Uterus (tissue), 2 donors: ENCODE data around the gene PRIMA1.

Source experiments
- POLR2A ChIP-seq, 2 donors: fragments of 450-650 bp; IDR thresholded peaks; one replicate each; pipeline ENCODE4 v1.6.1; 2016; ENCODE audit warnings: antibody characterized with exemption in 2 of 2, mild to moderate bottlenecking in 1 of 2, moderate library complexity in 1 of 2
- TF ChIP-seq, protein P1 (sequence below), 4 experiments: fragments of 200-600 bp in 2 of 4; fragments of 450-650 bp in 2 of 4; sonication (generic) in 2 of 4; IDR thresholded peaks; one replicate each; pipeline ENCODE4 v1.5.1; 2016 to 2019; ENCODE audit warnings: antibody characterized with exemption in 4 of 4, mild to moderate bottlenecking in 2 of 4, moderate library complexity in 1 of 4

DNA sequence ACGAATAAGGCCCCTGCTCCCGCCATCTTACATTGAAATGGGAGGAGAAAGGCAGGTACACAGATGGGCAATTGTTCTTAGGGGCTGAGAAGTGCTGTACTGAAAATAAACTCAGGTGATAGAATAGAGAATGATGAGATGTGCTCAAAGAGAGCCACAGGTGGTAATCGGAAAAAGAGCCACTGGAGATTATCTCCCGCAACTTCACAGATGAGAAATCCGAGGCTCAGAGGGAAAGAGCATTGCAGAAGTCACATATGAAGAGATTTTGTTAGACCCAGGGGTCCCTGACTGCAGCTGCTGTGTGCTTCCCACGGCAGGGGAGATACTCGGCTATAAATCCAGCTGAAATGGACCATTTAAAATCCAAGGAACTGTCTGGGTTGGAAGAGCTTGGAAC, 73.7 kb downstream of the PRIMA1 start:
- TF ChIP-seq, protein P1, sequence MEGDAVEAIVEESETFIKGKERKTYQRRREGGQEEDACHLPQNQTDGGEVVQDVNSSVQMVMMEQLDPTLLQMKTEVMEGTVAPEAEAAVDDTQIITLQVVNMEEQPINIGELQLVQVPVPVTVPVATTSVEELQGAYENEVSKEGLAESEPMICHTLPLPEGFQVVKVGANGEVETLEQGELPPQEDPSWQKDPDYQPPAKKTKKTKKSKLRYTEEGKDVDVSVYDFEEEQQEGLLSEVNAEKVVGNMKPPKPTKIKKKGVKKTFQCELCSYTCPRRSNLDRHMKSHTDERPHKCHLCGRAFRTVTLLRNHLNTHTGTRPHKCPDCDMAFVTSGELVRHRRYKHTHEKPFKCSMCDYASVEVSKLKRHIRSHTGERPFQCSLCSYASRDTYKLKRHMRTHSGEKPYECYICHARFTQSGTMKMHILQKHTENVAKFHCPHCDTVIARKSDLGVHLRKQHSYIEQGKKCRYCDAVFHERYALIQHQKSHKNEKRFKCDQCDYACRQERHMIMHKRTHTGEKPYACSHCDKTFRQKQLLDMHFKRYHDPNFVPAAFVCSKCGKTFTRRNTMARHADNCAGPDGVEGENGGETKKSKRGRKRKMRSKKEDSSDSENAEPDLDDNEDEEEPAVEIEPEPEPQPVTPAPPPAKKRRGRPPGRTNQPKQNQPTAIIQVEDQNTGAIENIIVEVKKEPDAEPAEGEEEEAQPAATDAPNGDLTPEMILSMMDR (IDR thresholded peaks at IDR 0.05), result no peak
- TF ChIP-seq POLR2A (IDR thresholded peaks at IDR 0.05), result no peak
